H1 (cell line): Measurements from ENCODE around the gene ACTN3. TPM values are rescaled to one million over a fixed set of nuclear protein-coding genes. Genes with fewer than 3 reads are reported as not detected.

Experiments used
- CTCF ChIA-PET: fragments of 300-600 bp; sonication (Branson Sonifier 250); formaldehyde crosslinking; loops from one replicate; lab custom pipeline; 2021; ENCODE audit not compliant: partially characterized antibody; lab: Charles Lee
- POLR2A ChIA-PET: fragments of 300-600 bp; sonication (Branson Sonifier 250); formaldehyde crosslinking; loops from one replicate; lab custom pipeline; 2021; ENCODE audit warnings: inconsistent platforms; ENCODE audit not compliant: partially characterized antibody; lab: Charles Lee
- DNase-seq, 2 experiments: peaks; one replicate each; pipeline versions ENCODE4 v3.0.0 to v3.0.0-alpha.2; 2010 to 2022; ENCODE audit warnings: low spot score in 2 of 2, low read depth in 1 of 2, mixed read lengths in 1 of 2
- FAIRE-seq: peaks from 2 replicates; lab custom pipeline; 2011; peaks lifted over from hg19 to GRCh38; lab: Jason Lieb, UNC
- H2AFZ ChIP-seq: 2 replicates; pipeline ENCODE4 v1.8.1; 2012; ENCODE audit warnings: low read length, inconsistent platforms
- H2AK5ac ChIP-seq: 2 replicates; pipeline ENCODE4 v1.6.1; 2013; ENCODE audit warnings: low read depth, low read length
- H2BK120ac ChIP-seq: replicated peaks from 2 replicates; pipeline ENCODE3; 2013; ENCODE audit warnings: low read depth, low read length, inconsistent platforms
- H2BK12ac ChIP-seq: 2 replicates; pipeline ENCODE4 v1.6.1; 2013; ENCODE audit warnings: low read depth, low read length
- H2BK15ac ChIP-seq: 2 replicates; pipeline ENCODE4 v1.6.1; 2013; ENCODE audit warnings: low read length
- H2BK20ac ChIP-seq: 2 replicates; pipeline ENCODE4 v1.6.1; 2013; ENCODE audit warnings: low read length
- H2BK5ac ChIP-seq: 2 replicates; pipeline ENCODE4 v1.6.1; 2013; ENCODE audit warnings: low read depth, low read length
- H3K14ac ChIP-seq: 2 replicates; pipeline ENCODE4 v1.6.1; 2013; ENCODE audit warnings: inconsistent platforms; ENCODE audit not compliant: insufficient read length
- H3K18ac ChIP-seq: 2 replicates; pipeline ENCODE4 v1.6.1; 2013; ENCODE audit warnings: low read length; ENCODE audit errors: extremely low read depth
- H3K23ac ChIP-seq: 2 replicates; pipeline ENCODE4 v1.6.1; 2013; ENCODE audit warnings: inconsistent platforms; ENCODE audit not compliant: insufficient read length
- H3K23me2 ChIP-seq: 2 replicates; pipeline ENCODE4 v1.6.1; 2013; ENCODE audit warnings: low read depth, low read length
- H3K27ac ChIP-seq: 2 replicates; pipeline ENCODE4 v1.6.1; 2011; ENCODE audit warnings: low read depth, low read length, inconsistent platforms
- H3K27me3 ChIP-seq, 4 experiments: replicated peaks in 1 of 4; 1 replicate in 1 of 4; 2 replicates in 3 of 4; pipeline versions ENCODE4 v1.6.1 to v1.8.1; 2011 to 2013; ENCODE audit warnings: low read length in 3 of 4, mild to moderate bottlenecking in 3 of 4, inconsistent platforms in 2 of 4, mixed read lengths in 2 of 4, moderate library complexity in 1 of 4; ENCODE audit not compliant: control insufficient read depth in 3 of 4, insufficient read depth in 3 of 4; ENCODE audit errors: extremely low read depth in 1 of 4
- H3K36me3 ChIP-seq, 4 experiments: 2 replicates each; pipeline versions ENCODE4 v1.6.1 to v1.8.1; 2011 to 2013; ENCODE audit warnings: mild to moderate bottlenecking in 4 of 4, low read length in 3 of 4, moderate library complexity in 2 of 4, control low read depth in 1 of 4, inconsistent platforms in 1 of 4; ENCODE audit not compliant: insufficient read depth in 4 of 4, control insufficient read depth in 2 of 4
- H3K4ac ChIP-seq: replicated peaks from 2 replicates; pipeline ENCODE3; 2013; ENCODE audit warnings: low read length, low read depth, mixed read lengths, inconsistent platforms; ENCODE audit not compliant: insufficient read length
- H3K4me1 ChIP-seq, 4 experiments: replicated peaks in 1 of 4; 1 replicate in 1 of 4; 2 replicates in 3 of 4; pipeline versions ENCODE4 v1.6.1 to v1.8.1; 2011 to 2013; ENCODE audit warnings: low read length in 3 of 4, inconsistent platforms in 2 of 4, mixed read lengths in 1 of 4; ENCODE audit not compliant: insufficient read depth in 4 of 4, control insufficient read depth in 3 of 4
- H3K4me2 ChIP-seq, 2 experiments: 2 replicates each; pipeline versions ENCODE4 v1.6.1 to v1.8.1; 2011 to 2013; ENCODE audit warnings: low read depth in 2 of 2, low read length in 2 of 2, control low read depth in 1 of 2, inconsistent platforms in 1 of 2, mild to moderate bottlenecking in 1 of 2; ENCODE audit not compliant: insufficient read depth in 1 of 2
- H3K4me3 ChIP-seq, 4 experiments: fragments of 200-600, 300-600 bp in 1 of 4; sonication (generic), shearing (Covaris generic), sonication (Bioruptor Twin) in 1 of 4; 2 replicates each; pipeline versions ENCODE4 v1.5.1 to v1.8.1; 2011 to 2016; ENCODE audit warnings: low read length in 4 of 4, low read depth in 3 of 4, control low read depth in 2 of 4, inconsistent platforms in 2 of 4, mild to moderate bottlenecking in 2 of 4, mixed read lengths in 1 of 4, moderate library complexity in 1 of 4; ENCODE audit not compliant: insufficient read depth in 2 of 4; ENCODE audit errors: extremely low read depth in 1 of 4
- H3K56ac ChIP-seq: replicated peaks from 2 replicates; pipeline ENCODE3; 2013; ENCODE audit warnings: low read depth, mild to moderate bottlenecking, mixed read lengths, low read length, inconsistent platforms; ENCODE audit not compliant: insufficient read length
- H3K79me1 ChIP-seq: 2 replicates; pipeline ENCODE4 v1.6.1; 2013; ENCODE audit warnings: low read depth, low read length, control low read depth
- H3K79me2 ChIP-seq, 2 experiments: 2 replicates each; pipeline versions ENCODE4 v1.6.1 to v1.8.1; 2012 to 2013; ENCODE audit warnings: low read length in 2 of 2, mild to moderate bottlenecking in 2 of 2, inconsistent platforms in 1 of 2; ENCODE audit not compliant: insufficient read depth in 2 of 2, control insufficient read depth in 1 of 2
- H3K9ac ChIP-seq, 4 experiments: replicated peaks in 1 of 4; 1 replicate in 1 of 4; 2 replicates in 3 of 4; pipeline versions ENCODE4 v1.6.1 to v1.8.1; 2011 to 2013; ENCODE audit warnings: low read depth in 3 of 4, low read length in 3 of 4, control low read depth in 2 of 4, mild to moderate bottlenecking in 2 of 4, moderate library complexity in 2 of 4, inconsistent platforms in 1 of 4; ENCODE audit errors: extremely low read depth in 1 of 4
- H3K9me3 ChIP-seq, 2 experiments: 2 replicates each; pipeline versions ENCODE4 v1.6.1 to v1.8.1; 2012 to 2013; ENCODE audit warnings: mild to moderate bottlenecking in 2 of 2, moderate library complexity in 2 of 2, control low read depth in 1 of 2, inconsistent platforms in 1 of 2, low read depth in 1 of 2, low read length in 1 of 2, mixed read lengths in 1 of 2; ENCODE audit not compliant: insufficient read depth in 2 of 2
- H4K20me1 ChIP-seq, 2 experiments: replicated peaks in 1 of 2; 2 replicates each; pipeline versions ENCODE3 to v1.8.1; 2011 to 2013; ENCODE audit warnings: inconsistent platforms in 2 of 2, low read length in 2 of 2, mild to moderate bottlenecking in 1 of 2; ENCODE audit not compliant: insufficient read depth in 2 of 2, control insufficient read depth in 1 of 2
- H4K5ac ChIP-seq: 2 replicates; pipeline ENCODE4 v1.6.1; 2013; ENCODE audit warnings: low read length, low read depth, mixed read lengths, inconsistent platforms; ENCODE audit not compliant: insufficient read length
- H4K8ac ChIP-seq: 2 replicates; pipeline ENCODE4 v1.8.0; 2013; ENCODE audit warnings: mild to moderate bottlenecking, moderate library complexity, low read length, inconsistent platforms; ENCODE audit not compliant: insufficient read depth; ENCODE audit errors: extremely low read depth
- H4K91ac ChIP-seq: replicated peaks from 2 replicates; pipeline ENCODE3; 2013; ENCODE audit warnings: low read length, mixed read lengths, inconsistent platforms; ENCODE audit not compliant: insufficient read length
- CREB1 ChIP-seq: IDR thresholded peaks from 2 replicates; pipeline ENCODE4 v1.6.1; 2012; ENCODE audit warnings: inconsistent platforms
- NANOG ChIP-seq: IDR thresholded peaks from 2 replicates; pipeline ENCODE4 v1.6.1; 2011; ENCODE audit warnings: low read length, low read depth, mild to moderate bottlenecking, inconsistent platforms; ENCODE audit not compliant: insufficient read depth, poor library complexity, severe bottlenecking
- PHF8 ChIP-seq: fragments of 200-600 bp; sonication (generic); conservative IDR thresholded peaks from 2 replicates; pipeline ENCODE4 v1.7.1; 2012; ENCODE audit warnings: low read depth, mild to moderate bottlenecking, inconsistent platforms, low read length, moderate library complexity
- RXRA ChIP-seq: IDR thresholded peaks from 2 replicates; pipeline ENCODE4 v1.6.1; 2011; ENCODE audit warnings: low read depth, mild to moderate bottlenecking, low read length, moderate library complexity; ENCODE audit not compliant: insufficient read depth
- SIX5 ChIP-seq: IDR thresholded peaks from 2 replicates; pipeline ENCODE4 v1.6.1; 2011; ENCODE audit warnings: mild to moderate bottlenecking, low read depth, low read length
- SP1 ChIP-seq: IDR thresholded peaks from 2 replicates; pipeline ENCODE4 v1.6.1; 2011; ENCODE audit warnings: low read depth, low read length
- SP2 ChIP-seq: IDR thresholded peaks from 2 replicates; pipeline ENCODE4 v1.6.1; 2012; ENCODE audit warnings: mild to moderate bottlenecking, low read length, inconsistent platforms
- SUZ12 ChIP-seq: fragments of 200-600 bp; sonication (generic); IDR thresholded peaks from 2 replicates; pipeline ENCODE4 v1.6.1; 2012; ENCODE audit warnings: mild to moderate bottlenecking, inconsistent platforms, low read length, moderate library complexity, mixed read lengths
- TBP ChIP-seq: IDR thresholded peaks from 2 replicates; pipeline ENCODE4 v1.6.1; 2011; ENCODE audit warnings: low read depth, low read length, improper control_type of control experiment
- TCF12 ChIP-seq: IDR thresholded peaks from 2 replicates; pipeline ENCODE4 v1.6.1; 2011; ENCODE audit warnings: low read depth, mild to moderate bottlenecking, low read length
- TEAD4 ChIP-seq: IDR thresholded peaks from 2 replicates; pipeline ENCODE4 v1.6.1; 2012; ENCODE audit warnings: low read depth, low read length, inconsistent platforms, mixed read lengths
- WGBS, 2 experiments: shearing (Covaris generic) in 1 of 2; methylation state at CpG; one replicate each; pipeline versions ENCODE4 v1.1.6 to v1.1.7; 2013 to 2015; ENCODE audit warnings: low lambda C conversion rate in 2 of 2, mixed read lengths in 2 of 2, inconsistent platforms in 1 of 2, low coverage in 1 of 2, missing lambda C conversion rate in 1 of 2; ENCODE audit not compliant: insufficient replicate concordance in 2 of 2, insufficient coverage in 1 of 2, insufficient read length in 1 of 2; ENCODE audit errors: extremely low coverage in 1 of 2, missing lambda C conversion rate in 1 of 2; 5-methylcytosine and 5-hydroxymethylcytosine counted together
- polyA plus RNA-seq, 7 experiments: library from polyadenylated mRNA; depleted of rRNA in 3 of 7; stranded (reverse) in 5 of 7; unstranded in 2 of 7; fragments of >200 nt in 5 of 7; fragments of 200-250 nt in 2 of 7; gene quantifications; 1 replicate in 5 of 7; 2 replicates in 1 of 7; 4 replicates in 1 of 7; pipeline versions ENCODE4 v1.2.1 to v1.2.3, GENCODE V29; 2011 to 2013; ENCODE audit warnings: missing spikeins in 2 of 7, mixed read lengths in 2 of 7
- total RNA-seq: library from RNA; stranded (reverse); fragmentation: NEBNext Ultra II Directional; extraction: Animal tissue kit (Norgen Biotek cat#: 25700); gene quantifications from 2 replicates; pipeline ENCODE4 v1.2.1, GENCODE V29; 2021

ACTN3 gene
- total and polyA plus RNA-seq, 2 of the 8 experiments (the other 6 are each of a cell fraction or from before 2014, with no cell fraction given): 30.8 to 36.7 TPM

DNA sequence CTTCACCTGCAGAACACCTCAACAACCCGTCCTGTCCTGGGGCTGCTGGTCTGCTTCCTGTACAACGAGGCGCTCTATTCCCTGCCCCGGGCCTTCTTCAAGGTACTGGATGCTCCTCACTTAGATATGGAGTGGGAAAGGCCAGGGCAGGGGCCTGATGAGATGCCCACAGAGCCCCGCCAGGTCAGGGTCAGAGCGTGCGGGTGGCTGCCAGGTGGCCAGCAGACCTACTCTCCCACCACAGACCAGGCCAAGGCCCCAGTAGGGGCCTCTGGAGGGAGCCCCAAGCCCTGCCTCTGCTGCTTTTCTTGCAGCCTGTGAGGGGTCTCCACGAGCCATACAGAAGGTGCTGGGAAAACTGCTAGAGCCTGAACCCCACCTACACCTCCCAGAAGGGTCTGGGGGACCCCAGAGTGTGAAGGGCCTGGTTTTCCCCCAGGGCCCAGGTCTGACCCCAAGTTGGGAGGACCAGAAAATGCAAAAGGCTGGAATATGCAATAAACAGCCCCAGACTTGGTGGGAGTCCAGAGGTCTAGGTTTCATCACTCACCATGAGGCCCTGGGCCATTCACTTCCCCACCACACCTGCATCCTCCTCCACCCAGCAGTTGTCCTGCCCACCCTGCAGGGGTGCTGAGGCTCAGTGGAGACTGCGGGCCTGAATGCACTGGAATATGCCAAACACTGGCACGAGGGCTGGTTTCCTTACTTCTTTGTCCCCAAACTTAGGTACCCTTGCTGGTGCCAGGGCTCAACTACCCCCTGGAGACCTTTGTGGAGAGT is 15.6 kb upstream of the ACTN3 start:
- DNase-seq (no peak), FAIRE-seq (no peak)
- TF ChIP-seq SP1 (no peak), SIX5 (no peak), RXRA (no peak), CREB1 (no peak), TEAD4 (no peak), TBP (no peak), NANOG (no peak), SP2 (no peak), TCF12 (no peak), SUZ12 (no peak), PHF8 (no peak)
- Histone ChIP-seq H2BK12ac (0 out of 2 replicates have a peak overlapping the region, but pooled peaks have one; percentile 39), H3K18ac (no peak overlapping the region; the same call in 1 of the 2 replicates), H3K4me3 (no peak overlapping the region), H3K4me1 (peaks cover 0 to 2% (median 0%) of the 10 kb centered on the region in 4 experiments; a peak in 1 of 7 replicates), H2AFZ (no peak overlapping the region), H3K27ac (no peak overlapping the region), H4K8ac (no peak overlapping the region; the same call in 1 of the 2 replicates), H3K23ac (no peak overlapping the region), H4K5ac (no peak overlapping the region), H3K79me2 (no peaks in the 10 kb centered on the region), H2BK20ac (no peak overlapping the region), H3K14ac (no peak overlapping the region), H4K91ac (no peak overlapping the region), H4K20me1 (no peaks in the 10 kb centered on the region), H2BK15ac (0 out of 2 replicates have a peak overlapping the region, but pooled peaks have one; percentile 61), H3K23me2 (no peaks in the 10 kb centered on the region), H3K27me3 (no peaks in the 10 kb centered on the region), H3K36me3 (peaks cover 0 to 3% (median 1%) of the 10 kb centered on the region in 4 experiments; a peak in 3 of 8 replicates), H2AK5ac (no peak overlapping the region), H3K56ac (no peak overlapping the region), H3K9me3 (no peaks in the 10 kb centered on the region), H3K4ac (no peak overlapping the region), H3K4me2 (no peak overlapping the region), H3K9ac (no peak overlapping the region), H3K79me1 (peaks cover 2% of the 10 kb centered on the region; the same call in 1 of the 2 replicates), H2BK5ac (no peak overlapping the region), H2BK120ac (no peak overlapping the region)
- ChIA-PET POLR2A (interaction anchor here (0.5 to 4.8 kb wide), 9 partner anchors 7 to 249 kb away, joined by 3 to 23 read pairs (median 4); partner anchors contain the start of genes ACTN3 and ZDHHC24), CTCF (interaction anchor here (0.6 to 1.3 kb wide), 6 partner anchors 12 to 112 kb away, joined by 3 read pairs; partner anchors contain the start of genes CCDC87 and CCS)
- WGBS, 2 experiments: 92% methylated on average over 10 of the region's 10 CpGs; no CpG with 5 or more reads in 1 of the 2 experiments
